GM18519 (cell line): ENCODE measurements around the gene RGP1.

ENCODE experiments used
- ATAC-seq: cut with Tn5 transposase; IDR thresholded peaks from one replicate; pipeline ENCODE4 v1.9.1; 2021; ENCODE audit warnings: mild to moderate bottlenecking, moderate library complexity; ENCODE audit not compliant: unreplicated experiment, low FRiP score

RGP1 gene

DNA sequence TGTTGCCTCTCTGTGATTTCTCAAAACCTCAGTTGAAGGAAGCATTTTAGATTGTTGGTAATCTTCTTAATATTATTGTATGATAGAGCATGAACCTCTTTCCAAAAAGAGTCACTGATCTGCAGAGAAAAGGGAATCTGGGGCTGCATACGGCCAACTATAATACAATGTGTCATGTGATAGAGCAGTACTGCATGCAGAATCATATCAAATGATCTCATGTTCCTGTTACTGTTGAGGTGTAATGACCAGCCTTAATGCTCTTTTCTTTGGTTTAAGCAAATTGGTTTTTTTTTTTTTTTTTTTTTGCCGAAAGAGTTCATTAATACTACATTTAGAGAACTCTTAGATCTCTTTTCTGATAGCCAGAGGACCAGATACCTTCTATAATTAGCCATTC lies 17.9 kb downstream of the RGP1 start:
- ATAC-seq, result no peak

- no peak for ATAC-seq
Measured at GRCh38 chr9:35767458-35767857, 18.4 kb downstream of the RGP1 start.

GRCh38 chr9:35769763-35770162 lies 20.7 kb downstream of the RGP1 start:
- no peak for ATAC-seq

GRCh38 chr9:35771075-35771433 lies 22.0 kb downstream of the RGP1 start:
- no peak for ATAC-seq

GRCh38 chr9:35771534-35771933 lies 22.4 kb downstream of the RGP1 start:
- ATAC-seq, result no peak

- no peak for ATAC-seq
Measured at GRCh38 chr9:35771943-35772342, 22.9 kb downstream of the RGP1 start.

DNA sequence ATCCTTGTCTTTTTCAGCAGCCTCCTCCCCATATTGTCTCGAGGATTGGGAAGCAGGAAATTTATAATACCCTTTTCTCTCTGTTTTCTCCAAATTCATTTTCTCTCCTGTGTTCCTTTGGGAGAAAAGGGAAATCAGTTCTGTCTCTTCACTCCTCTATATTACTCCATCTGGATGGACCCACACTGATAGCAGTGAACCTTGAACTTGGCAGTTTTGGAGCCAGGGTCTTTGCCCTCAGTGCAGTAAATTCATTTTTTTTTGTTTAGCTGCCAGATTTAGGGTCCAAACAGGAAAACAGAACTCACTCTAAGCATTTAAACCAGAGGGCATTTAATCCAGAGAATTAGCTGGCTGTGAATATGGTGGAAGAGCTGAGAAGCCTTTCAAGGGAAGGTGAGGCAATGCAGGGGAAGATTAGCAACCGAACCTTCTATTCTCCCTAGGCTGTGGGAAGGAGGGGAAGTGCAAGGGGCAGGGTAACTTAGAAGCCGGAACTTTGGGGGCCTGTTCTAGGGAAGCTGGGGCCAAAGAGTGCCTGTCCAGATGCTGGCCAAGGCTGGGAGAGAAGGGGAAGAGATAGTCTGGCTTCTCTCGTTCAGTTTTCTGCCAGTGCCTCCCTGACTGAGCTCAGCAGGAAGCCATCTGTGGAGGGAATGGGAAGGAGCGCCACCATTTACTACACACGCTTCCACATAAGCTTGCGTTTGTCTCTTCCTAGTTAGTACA lies 26.0 kb downstream of the RGP1 start:
- no peak for ATAC-seq

DNA sequence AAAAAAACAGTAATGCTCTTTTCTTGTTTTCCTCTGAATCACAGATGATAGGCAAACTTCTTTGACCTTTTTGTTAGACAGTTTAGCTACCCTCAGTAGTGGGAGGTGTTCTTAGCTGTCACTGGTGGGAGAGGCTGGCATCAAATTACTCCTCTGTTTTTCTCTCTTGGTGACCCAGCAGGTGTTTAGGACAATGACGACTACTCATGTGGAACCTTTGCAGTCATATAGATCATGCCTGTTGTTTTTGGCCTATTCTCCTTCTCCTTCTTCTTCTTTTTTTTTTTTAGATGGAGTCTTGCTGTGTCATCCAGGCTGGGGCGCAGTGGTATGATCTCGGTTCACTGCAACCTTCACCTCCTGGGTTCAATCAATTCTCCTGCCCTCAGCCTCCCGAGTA lies 26.9 kb downstream of the RGP1 start:
- no peak for ATAC-seq

DNA sequence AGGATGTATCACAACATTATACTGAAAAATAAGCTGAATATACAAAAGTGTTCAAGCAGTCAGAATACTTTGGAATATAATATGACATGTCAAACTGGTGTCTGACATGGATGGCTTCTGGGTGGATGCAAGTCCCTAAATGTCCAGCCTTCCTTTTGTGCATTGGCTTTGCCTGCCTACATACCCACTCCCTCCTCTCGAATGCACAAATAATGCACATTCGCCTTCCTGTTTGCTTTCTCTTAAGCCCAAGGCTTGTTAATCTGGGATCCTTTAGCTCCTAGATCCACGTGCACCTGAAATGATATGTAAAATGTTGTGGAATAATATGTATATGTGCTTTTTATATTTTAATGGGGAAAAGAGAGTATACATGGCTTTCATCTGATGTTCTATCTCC lies 29.4 kb downstream of the RGP1 start:
- ATAC-seq, result no peak

DNA sequence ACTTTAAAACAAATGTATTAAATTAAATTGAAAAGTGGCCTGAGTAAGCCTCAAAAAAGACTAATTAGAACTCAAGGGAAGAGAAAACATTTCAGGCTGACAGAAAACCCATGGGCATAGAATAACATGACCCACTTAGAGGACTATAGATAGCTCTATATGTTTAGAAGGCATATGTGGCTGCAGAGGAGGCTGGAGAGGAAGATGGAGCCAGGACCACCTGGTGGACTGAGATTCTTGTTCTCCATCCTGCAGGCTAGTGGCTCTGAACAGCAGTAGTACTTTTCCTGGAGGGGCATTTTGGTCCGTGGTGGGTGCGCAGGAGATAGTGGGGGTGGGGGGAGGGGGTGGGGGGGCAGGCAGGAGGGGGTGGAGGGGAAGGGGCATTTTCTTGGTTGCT lies 32.0 kb downstream of the RGP1 start:
- ATAC-seq, result no peak

GRCh38 chr9:35783418-35783817 lies 34.3 kb downstream of the RGP1 start:
- no peak for ATAC-seq

GRCh38 chr9:35789541-35789940 lies 40.5 kb downstream of the RGP1 start:
- no peak for ATAC-seq

GRCh38 chr9:35790025-35790384 lies 40.9 kb downstream of the RGP1 start:
- ATAC-seq, result no peak

- ATAC-seq, result no peak
Measured at GRCh38 chr9:35790385-35791296, 41.6 kb downstream of the RGP1 start.

DNA sequence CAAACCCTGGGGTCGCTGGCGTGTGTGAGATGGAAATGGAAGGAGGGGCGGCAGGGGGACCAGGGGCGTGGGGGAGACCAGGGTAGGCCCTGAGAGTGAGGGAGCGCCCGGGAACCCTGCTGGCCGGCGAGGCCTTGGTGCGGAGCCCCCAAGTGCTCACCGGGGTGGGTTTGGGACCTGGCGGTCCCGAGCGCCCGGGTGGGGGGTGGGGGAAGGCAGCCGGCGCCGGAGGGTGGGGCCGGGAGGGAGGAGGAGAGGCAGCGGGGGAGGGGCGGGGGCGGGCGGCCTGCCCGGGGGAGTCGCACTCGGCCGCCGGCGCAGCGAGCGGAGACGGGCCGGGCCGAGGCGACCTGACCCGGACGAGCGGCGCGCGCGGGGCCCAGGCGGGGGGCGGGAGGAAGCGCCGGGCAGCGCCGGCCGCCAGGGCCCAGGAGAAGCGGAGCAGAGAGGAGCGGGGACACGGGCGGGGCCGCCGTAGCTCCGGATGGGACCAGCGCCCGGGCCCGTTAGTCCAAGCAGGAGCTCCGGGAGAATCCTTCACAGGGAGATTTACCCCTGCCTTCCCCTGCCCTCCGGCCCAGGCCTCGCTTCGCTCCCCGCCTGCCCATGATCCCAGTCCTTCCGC lies 42.3 kb downstream of the RGP1 start, which contains the start of gene NPR2:
Gene NPR2 (plus strand): TSS at position 295 of the 625 bp plus-strand sequence. CDS start 818 bp downstream, outside the sequence.
- no peak for ATAC-seq

DNA sequence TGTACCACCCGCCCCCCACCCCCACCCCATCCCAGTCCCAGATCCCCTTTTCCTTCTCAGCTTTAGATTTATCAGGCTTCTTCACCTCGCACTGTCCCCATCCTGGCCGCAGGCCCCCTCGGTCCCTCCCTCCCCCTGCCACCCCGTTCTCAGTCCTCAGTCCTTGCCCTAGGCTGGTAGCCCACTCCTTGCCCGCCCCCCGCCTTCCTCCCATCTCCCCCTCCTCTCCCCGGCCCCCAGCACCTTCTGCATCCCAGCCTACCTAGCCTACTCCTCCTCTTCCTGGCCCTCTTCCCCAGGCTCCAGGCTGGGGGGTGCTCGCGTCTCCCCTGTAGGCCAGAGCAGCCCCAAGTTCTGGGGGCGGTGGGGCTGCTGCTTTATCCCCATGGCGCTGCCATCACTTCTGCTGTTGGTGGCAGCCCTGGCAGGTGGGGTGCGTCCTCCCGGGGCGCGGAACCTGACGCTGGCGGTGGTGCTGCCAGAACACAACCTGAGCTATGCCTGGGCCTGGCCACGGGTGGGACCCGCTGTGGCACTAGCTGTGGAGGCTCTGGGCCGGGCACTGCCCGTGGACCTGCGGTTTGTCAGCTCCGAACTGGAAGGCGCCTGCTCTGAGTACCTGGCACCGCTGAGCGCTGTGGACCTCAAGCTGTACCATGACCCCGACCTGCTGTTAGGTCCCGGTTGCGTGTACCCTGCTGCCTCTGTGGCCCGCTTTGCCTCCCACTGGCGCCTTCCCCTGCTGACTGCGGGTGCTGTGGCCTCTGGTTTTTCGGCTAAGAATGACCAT lies 43.1 kb downstream of the RGP1 start:
- no peak for ATAC-seq

DNA sequence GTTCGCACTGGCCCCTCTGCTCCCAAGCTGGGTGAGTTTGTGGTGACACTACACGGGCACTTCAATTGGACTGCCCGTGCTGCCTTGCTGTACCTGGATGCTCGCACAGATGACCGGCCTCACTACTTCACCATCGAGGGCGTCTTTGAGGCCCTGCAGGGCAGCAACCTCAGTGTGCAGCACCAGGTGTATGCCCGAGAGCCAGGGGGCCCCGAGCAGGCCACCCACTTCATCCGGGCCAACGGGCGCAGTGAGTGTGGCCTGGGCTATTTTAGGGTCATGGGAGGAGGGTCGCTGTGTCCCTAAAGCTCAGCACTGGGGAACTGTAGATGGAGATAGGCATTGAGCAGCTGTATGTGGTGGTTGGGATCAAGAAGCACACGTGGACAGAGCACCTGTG lies 43.7 kb downstream of the RGP1 start:
- no peak for ATAC-seq

DNA sequence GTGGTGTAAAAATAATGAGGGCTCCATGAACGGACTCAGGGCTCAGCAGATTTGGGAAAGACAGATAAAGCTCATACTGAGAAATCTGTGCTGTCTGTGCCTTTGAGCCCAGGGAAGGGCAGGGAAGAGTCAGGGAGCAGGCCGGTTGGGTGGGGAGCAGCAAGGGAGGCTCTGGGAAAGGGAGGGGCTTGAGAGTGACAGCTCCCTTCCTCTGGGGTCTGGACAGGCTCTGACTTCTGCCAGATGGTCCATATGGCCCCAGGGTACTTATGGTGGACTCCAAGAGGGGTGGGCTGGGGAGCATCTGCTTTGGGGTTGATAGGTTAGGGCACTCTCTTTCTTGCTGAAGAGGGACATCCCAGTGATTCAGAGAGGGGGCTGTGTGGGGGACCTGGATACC lies 44.4 kb downstream of the RGP1 start:
- ATAC-seq, result no peak

DNA sequence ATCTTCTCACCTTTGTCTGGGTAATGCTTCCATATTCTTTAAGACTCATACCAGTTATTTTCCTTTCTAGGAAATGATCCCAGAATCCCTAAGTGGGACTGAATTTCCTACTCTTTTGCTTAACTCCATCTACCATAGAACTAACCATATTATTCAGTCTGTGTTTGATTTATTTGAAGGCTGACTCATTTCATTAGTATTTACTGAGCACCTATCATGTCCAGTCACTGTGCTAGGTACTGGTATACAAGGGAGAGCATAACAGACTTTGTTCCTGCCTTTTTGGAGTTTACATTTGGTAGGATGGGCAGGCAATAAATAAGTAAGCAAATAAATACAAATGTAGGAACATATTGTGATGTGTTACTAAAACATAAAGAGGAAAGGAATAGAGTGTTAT lies 46.6 kb downstream of the RGP1 start:
- no peak for ATAC-seq

DNA sequence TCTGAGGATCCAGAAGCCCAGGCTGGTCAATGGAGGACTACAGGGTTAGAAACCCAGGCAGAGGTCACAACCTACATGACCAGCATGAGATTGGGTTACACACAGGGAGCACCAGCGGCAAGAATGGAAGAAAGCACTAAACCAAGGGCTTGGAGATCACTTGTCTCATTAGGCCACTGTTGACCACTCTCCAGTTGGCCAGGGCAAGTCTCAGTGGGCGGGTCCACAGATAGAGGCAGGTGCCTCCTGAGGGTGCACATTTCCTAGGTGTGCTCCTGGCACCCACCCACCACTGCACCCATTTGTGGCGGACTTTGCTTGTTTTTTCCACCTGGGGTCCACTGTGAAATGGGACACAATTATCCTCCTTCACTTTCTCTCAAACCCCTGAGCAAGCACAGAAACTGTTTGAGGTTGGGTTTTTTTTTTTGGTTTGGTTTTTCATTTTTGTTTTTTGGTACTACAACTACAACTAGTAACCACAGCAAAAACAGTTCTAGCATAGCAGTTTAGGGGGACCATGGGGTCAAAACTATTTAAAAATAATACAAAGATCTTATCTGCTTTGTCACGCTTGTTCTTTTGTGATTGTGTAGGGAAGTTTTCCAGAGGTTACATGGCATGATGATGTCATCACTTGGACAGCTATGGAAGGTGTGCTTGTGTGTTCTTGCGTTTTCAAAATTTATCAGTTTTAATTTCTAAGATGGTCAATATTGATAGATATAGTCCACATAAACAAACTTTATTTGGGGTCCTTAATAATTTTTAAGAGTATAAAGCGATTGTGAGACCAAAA lies 48.4 kb downstream of the RGP1 start:
- no peak for ATAC-seq
